Measurements from ENCODE around the gene LRCH1. TPM values are rescaled to one million over a fixed set of nuclear protein-coding genes. Genes with fewer than 3 reads are reported as not detected.

LRCH1 gene
- total RNA-seq, 2 experiments from 2014 or later, result 16.7 to 27.8 TPM

- Histone ChIP-seq H3K4me3 (ENCODE audit: low read depth, low read length, poor library complexity, severe bottlenecking) (no peak overlapping the region), H3K79me2 (ENCODE audit: insufficient read depth, low read depth, low read length) (no peaks in the 10 kb centered on the region), H2AFZ (ENCODE audit: low read length) (no peak overlapping the region), H4K20me1 (ENCODE audit: insufficient read depth, low read length) (no peaks in the 10 kb centered on the region), H3K36me3 (ENCODE audit: insufficient read depth, low read length) (peaks cover 40% of the 10 kb centered on the region), H3K9me3 (ENCODE audit: low read length) (no peaks in the 10 kb centered on the region), H3K4me2 (ENCODE audit: low read length) (no peak overlapping the region), H3K9me2 (ENCODE audit: insufficient read depth, low read length) (no peaks in the 10 kb centered on the region), H3K4me1 (ENCODE audit: insufficient read depth, low read length, poor library complexity, severe bottlenecking) (peaks cover 9% of the 10 kb centered on the region), H3K27ac (ENCODE audit: low read depth, low read length, poor library complexity, severe bottlenecking) (no peak overlapping the region)
- no TSS peak for BruUV-seq (replicated peaks)
- POLR2A ChIA-PET, result interaction anchor here (0.5 to 1.2 kb wide), 6 partner anchors 28 to 1190 kb away, joined by 3 to 4 read pairs (median 3); no protein-coding TSS in a partner anchor
- TF ChIP-seq CTCF (conservative IDR thresholded peaks at IDR 0.05; ENCODE audit: low read length) (no peak), EZH2phosphoT487 (IDR thresholded peaks at IDR 0.05; ENCODE audit: borderline replicate concordance, low read depth, low read length) (no peak)
- intact Hi-C loops (cut with micrococcal nuclease; ENCODE audit: unreplicated experiment), result loop anchor here (2.0 kb wide), 1 partner anchor 114 kb away; no protein-coding TSS in a partner anchor
- CTCF ChIA-PET (ENCODE audit: unreplicated experiment), result no interaction called here
- no peak for DNase-seq (ENCODE audit: low spot score)
Measured at GRCh38 chr13:46717275-46717674, 164.3 kb downstream of the LRCH1 start.

- intact Hi-C loops (cut with micrococcal nuclease; ENCODE audit: unreplicated experiment), result loop anchor here (2.0 kb wide), 1 partner anchor 115 kb away; no protein-coding TSS in a partner anchor
- ChIA-PET POLR2A (interaction anchor here (0.7 kb wide), 1 partner anchor 1189 kb away, joined by 3 read pairs; no protein-coding TSS in a partner anchor), CTCF (ENCODE audit: unreplicated experiment) (no interaction called here)
- Histone ChIP-seq H3K4me2 (ENCODE audit: low read length) (no peak overlapping the region), H3K4me3 (ENCODE audit: low read depth, low read length, poor library complexity, severe bottlenecking) (no peak overlapping the region), H3K4me1 (ENCODE audit: insufficient read depth, low read length, poor library complexity, severe bottlenecking) (peaks cover 9% of the 10 kb centered on the region), H2AFZ (ENCODE audit: low read length) (no peak overlapping the region), H3K27ac (ENCODE audit: low read depth, low read length, poor library complexity, severe bottlenecking) (no peak overlapping the region), H3K79me2 (ENCODE audit: insufficient read depth, low read depth, low read length) (no peaks in the 10 kb centered on the region), H3K9me3 (ENCODE audit: low read length) (no peaks in the 10 kb centered on the region), H3K9me2 (ENCODE audit: insufficient read depth, low read length) (no peaks in the 10 kb centered on the region), H4K20me1 (ENCODE audit: insufficient read depth, low read length) (no peaks in the 10 kb centered on the region), H3K36me3 (ENCODE audit: insufficient read depth, low read length) (peaks cover 40% of the 10 kb centered on the region)
- no TSS peak for BruUV-seq (replicated peaks)
- peak; percentile 34 for DNase-seq (ENCODE audit: low spot score)
- TF ChIP-seq EZH2phosphoT487 (IDR thresholded peaks at IDR 0.05; ENCODE audit: borderline replicate concordance, low read depth, low read length) (no peak), CTCF (conservative IDR thresholded peaks at IDR 0.05; ENCODE audit: low read length) (no peak)
Measured at GRCh38 chr13:46717856-46718255, 164.9 kb downstream of the LRCH1 start.

- Histone ChIP-seq H3K4me1 (ENCODE audit: insufficient read depth, low read length, poor library complexity, severe bottlenecking) (peaks cover 9% of the 10 kb centered on the region), H4K20me1 (ENCODE audit: insufficient read depth, low read length) (no peaks in the 10 kb centered on the region), H3K9me2 (ENCODE audit: insufficient read depth, low read length) (no peaks in the 10 kb centered on the region), H3K36me3 (ENCODE audit: insufficient read depth, low read length) (peaks cover 48% of the 10 kb centered on the region), H3K4me2 (ENCODE audit: low read length) (no peak overlapping the region), H3K4me3 (ENCODE audit: low read depth, low read length, poor library complexity, severe bottlenecking) (no peak overlapping the region), H2AFZ (ENCODE audit: low read length) (no peak overlapping the region), H3K27ac (ENCODE audit: low read depth, low read length, poor library complexity, severe bottlenecking) (no peak overlapping the region), H3K9me3 (ENCODE audit: low read length) (0 out of 2 replicates have a peak, but pooled peaks cover 3% of the 10 kb centered on the region), H3K79me2 (ENCODE audit: insufficient read depth, low read depth, low read length) (no peaks in the 10 kb centered on the region)
- intact Hi-C loops (cut with micrococcal nuclease; ENCODE audit: unreplicated experiment), result no loop called here
- no peak for DNase-seq (ENCODE audit: low spot score)
- no TSS peak for BruUV-seq (replicated peaks)
- ChIA-PET CTCF (ENCODE audit: unreplicated experiment) (interaction anchor here (1.7 kb wide), 1 partner anchor 168 kb away, joined by 7 read pairs; no protein-coding TSS in a partner anchor), POLR2A (interaction anchor here (0.7 to 1.5 kb wide), 4 partner anchors 14 to 168 kb away, joined by 3 to 5 read pairs (median 4); no protein-coding TSS in a partner anchor)
- no peak for TF ChIP-seq EZH2phosphoT487 (IDR thresholded peaks at IDR 0.05; ENCODE audit: borderline replicate concordance, low read depth, low read length)
Measured at GRCh38 chr13:46720189-46720588, 167.2 kb downstream of the LRCH1 start.
